Progenitor cell of endocrine pancreas (in vitro differentiated cells): ENCODE data around the gene TBXA2R. TPM values are rescaled to one million over a fixed set of nuclear protein-coding genes. Genes with fewer than 3 reads are reported as not detected.

Experiments
- DNase-seq: peaks from one replicate; pipeline ENCODE4 v3.0.0; 2021; ENCODE audit warnings: low spot score; ENCODE audit not compliant: unreplicated experiment
- H3K27ac Mint-ChIP-seq: 2 replicates; pipeline ENCODE4 v1.8.0; 2021; ENCODE audit warnings: mild to moderate bottlenecking, moderate library complexity, mixed read lengths
- H3K27me3 Mint-ChIP-seq: 2 replicates; pipeline ENCODE4 v1.8.0; 2021; ENCODE audit warnings: mixed read lengths
- H3K36me3 Mint-ChIP-seq: 2 replicates; pipeline ENCODE4 v1.8.0; 2022; ENCODE audit warnings: mixed read lengths; ENCODE audit not compliant: insufficient read depth
- H3K4me1 Mint-ChIP-seq: 2 replicates; pipeline ENCODE4 v1.8.0; 2021; ENCODE audit warnings: low read depth, mixed read lengths
- H3K4me3 Mint-ChIP-seq: 2 replicates; pipeline ENCODE4 v1.8.0; 2021; ENCODE audit warnings: low read depth, mild to moderate bottlenecking, moderate library complexity, mixed read lengths
- H3K9me3 Mint-ChIP-seq: 2 replicates; pipeline ENCODE4 v1.8.0; 2021; ENCODE audit warnings: low read depth, mixed read lengths
- CTCF ChIP-seq: fragments of 200-600 bp; sonication (generic); IDR thresholded peaks from one replicate; pipeline ENCODE4 v1.5.0; 2021; ENCODE audit warnings: antibody characterized with exemption, mild to moderate bottlenecking; ENCODE audit not compliant: unreplicated experiment
- total RNA-seq: library from RNA; stranded (reverse); gene quantifications from 2 replicates; pipeline ENCODE4 v1.2.1, GENCODE V29; 2021

TBXA2R gene
- total RNA-seq, 1 donor from 2014 or later, result not detected

GRCh38 chr19:3565139-3565538 lies 41.5 kb downstream of the TBXA2R start:
- Mint-ChIP-seq H3K9me3 (no peaks in the 10 kb centered on the region), H3K27me3 (no peaks in the 10 kb centered on the region), H3K4me3 (no peak overlapping the region), H3K36me3 (no peaks in the 10 kb centered on the region), H3K27ac (no peak overlapping the region), H3K4me1 (no peaks in the 10 kb centered on the region)
- no peak for TF ChIP-seq CTCF
- no peak for DNase-seq

DNA sequence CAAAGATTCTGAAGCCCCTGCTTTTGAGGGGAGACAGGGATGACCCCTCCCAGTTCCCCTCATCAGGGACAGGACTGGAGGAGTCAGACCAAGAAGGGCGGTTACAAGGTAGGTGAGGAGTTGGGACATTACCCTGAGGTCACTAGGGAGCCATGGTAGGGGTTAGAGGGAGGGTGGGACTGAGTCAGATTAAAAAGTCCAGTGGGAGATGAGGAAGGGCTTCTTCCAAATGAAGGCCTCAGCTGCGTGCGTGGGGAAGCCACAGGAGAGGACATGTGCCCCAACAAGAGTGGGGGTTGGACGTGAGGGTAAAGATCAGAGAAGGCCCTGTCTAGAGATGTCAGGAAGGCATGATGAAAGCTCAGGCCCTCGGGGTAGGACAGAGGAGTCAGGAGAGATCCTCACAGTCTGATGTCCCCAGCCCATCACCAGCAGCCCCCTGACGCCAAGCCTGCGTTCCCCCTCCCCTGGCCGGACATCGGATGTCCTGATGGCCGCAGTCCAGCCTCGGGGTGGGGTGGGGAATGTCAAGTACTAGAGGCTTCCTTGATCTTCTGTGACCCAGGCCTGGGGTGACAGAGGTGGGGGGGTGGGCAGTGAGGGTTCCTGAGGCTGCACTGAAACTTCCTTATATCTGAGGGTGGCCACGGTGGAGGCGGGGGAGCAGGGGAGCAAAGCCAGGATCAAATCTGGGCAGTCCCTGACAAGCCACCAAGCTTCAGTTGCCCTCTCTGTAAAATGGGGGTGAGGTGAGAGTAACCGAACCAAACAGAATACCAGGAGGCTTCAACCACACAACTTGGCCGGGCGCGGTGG lies 42.8 kb downstream of the TBXA2R start:
- Mint-ChIP-seq H3K27ac (no peak overlapping the region), H3K9me3 (no peaks in the 10 kb centered on the region), H3K27me3 (peaks cover 2% of the 10 kb centered on the region), H3K4me1 (no peaks in the 10 kb centered on the region), H3K4me3 (no peak overlapping the region), H3K36me3 (no peaks in the 10 kb centered on the region)
- TF ChIP-seq CTCF, result no peak
- no peak for DNase-seq

GRCh38 chr19:3557461-3558248 lies 49.0 kb downstream of the TBXA2R start, which contains the start of gene MFSD12:
Gene MFSD12, minus strand, starts transcription at chr19:3557586. Its CDS starts 183 bp downstream, at chr19:3557403.
- peak within 1 kb of the TSS; percentile 80 for H3K27ac Mint-ChIP-seq
- H3K36me3 Mint-ChIP-seq, result no peaks in the 10 kb centered on the region
- H3K27me3 Mint-ChIP-seq, result peaks cover 2% of the 10 kb centered on the region
- H3K4me3 Mint-ChIP-seq, result peak within 1 kb of the TSS; percentile 87
- peaks cover 9% of the 10 kb centered on the region for H3K4me1 Mint-ChIP-seq
- DNase-seq, result peak; percentile 89
- H3K9me3 Mint-ChIP-seq, result no peaks in the 10 kb centered on the region
- no peak for TF ChIP-seq CTCF

- H3K9me3 Mint-ChIP-seq, result no peaks in the 10 kb centered on the region
- TF ChIP-seq CTCF, result peak; percentile 22
- peaks cover 2% of the 10 kb centered on the region for H3K27me3 Mint-ChIP-seq
- H3K27ac Mint-ChIP-seq, result peak overlapping the region; percentile 80
- peaks cover 9% of the 10 kb centered on the region for H3K4me1 Mint-ChIP-seq
- no peak for DNase-seq
- no peaks in the 10 kb centered on the region for H3K36me3 Mint-ChIP-seq
- peak overlapping the region; percentile 87 for H3K4me3 Mint-ChIP-seq
Measured at GRCh38 chr19:3556978-3557460, 49.7 kb downstream of the TBXA2R start.

GRCh38 chr19:3556423-3556977 lies 50.2 kb downstream of the TBXA2R start:
- peak overlapping the region; percentile 87 for H3K4me3 Mint-ChIP-seq
- peaks cover 9% of the 10 kb centered on the region for H3K4me1 Mint-ChIP-seq
- TF ChIP-seq CTCF, result no peak
- no peak for DNase-seq
- H3K36me3 Mint-ChIP-seq, result no peaks in the 10 kb centered on the region
- peak overlapping the region; percentile 80 for H3K27ac Mint-ChIP-seq
- no peaks in the 10 kb centered on the region for H3K9me3 Mint-ChIP-seq
- peaks cover 2% of the 10 kb centered on the region for H3K27me3 Mint-ChIP-seq
